Stromal cell of bone marrow (primary cell): Measurements from ENCODE around the gene RSPH1.

ENCODE experiments used
- DNase-seq: peaks from one replicate; pipeline ENCODE4 v3.0.0-alpha.2; 2012; ENCODE audit warnings: low read depth

RSPH1 gene

GRCh38 chr21:42513151-42513984 lies 17.3 kb upstream of the RSPH1 start, which contains the start of gene SLC37A1:
TSS of gene SLC37A1 (plus strand) at chr21:42513852. CDS start at chr21:42518455, 4,603 bp downstream.
- DNase-seq, result no peak

- no peak for DNase-seq
These were observed 16.5 kb upstream of the RSPH1 start for GRCh38 chr21:42512346-42513034.

- no peak for DNase-seq
These were observed 13.2 kb upstream of the RSPH1 start for GRCh38 chr21:42509244-42509643.

GRCh38 chr21:42508371-42508770 lies 12.3 kb upstream of the RSPH1 start:
- DNase-seq, result no peak

GRCh38 chr21:42507418-42507817 lies 11.4 kb upstream of the RSPH1 start:
- DNase-seq, result no peak

- DNase-seq, result no peak
These were observed 9.2 kb upstream of the RSPH1 start for GRCh38 chr21:42505090-42505726.

GRCh38 chr21:42503711-42504110 lies 7.7 kb upstream of the RSPH1 start:
- DNase-seq, result no peak

GRCh38 chr21:42500736-42501135 lies 4.7 kb upstream of the RSPH1 start:
- DNase-seq, result no peak

GRCh38 chr21:42500225-42500624 lies 4.2 kb upstream of the RSPH1 start:
- no peak for DNase-seq

- DNase-seq, result no peak
These were observed 3.6 kb upstream of the RSPH1 start for GRCh38 chr21:42499444-42500112.

GRCh38 chr21:42498012-42498411 lies 2.0 kb upstream of the RSPH1 start:
- DNase-seq, result no peak

GRCh38 chr21:42496839-42497202 lies 797 bp upstream of the RSPH1 start:
- no peak for DNase-seq

- no peak for DNase-seq
These were observed 282 bp downstream of the RSPH1 start for GRCh38 chr21:42495765-42496119.

- no peak for DNase-seq
These were observed 997 bp downstream of the RSPH1 start for GRCh38 chr21:42495027-42495426.

GRCh38 chr21:42493109-42494060 lies 2.6 kb downstream of the RSPH1 start:
- no peak for DNase-seq

- no peak for DNase-seq
These were observed 3.8 kb downstream of the RSPH1 start for GRCh38 chr21:42492201-42492600.

GRCh38 chr21:42491328-42491727 lies 4.7 kb downstream of the RSPH1 start:
- DNase-seq, result no peak

GRCh38 chr21:42490720-42491119 lies 5.3 kb downstream of the RSPH1 start:
- DNase-seq, result no peak

GRCh38 chr21:42489991-42490390 lies 6.0 kb downstream of the RSPH1 start:
- no peak for DNase-seq

GRCh38 chr21:42489006-42489563 lies 6.9 kb downstream of the RSPH1 start:
- DNase-seq, result no peak

- DNase-seq, result no peak
These were observed 9.5 kb downstream of the RSPH1 start for GRCh38 chr21:42486531-42486930.
